Uterus (tissue), 2 donors: ENCODE results near the gene RPN1.

Source experiments
- POLR2A ChIP-seq, 2 donors: fragments of 450-650 bp; IDR thresholded peaks; one replicate each; pipeline ENCODE4 v1.6.1; 2016; ENCODE audit warnings: antibody characterized with exemption in 2 of 2, mild to moderate bottlenecking in 1 of 2, moderate library complexity in 1 of 2
- TF ChIP-seq, protein P1 (sequence below), 4 experiments: fragments of 200-600 bp in 2 of 4; fragments of 450-650 bp in 2 of 4; sonication (generic) in 2 of 4; IDR thresholded peaks; one replicate each; pipeline ENCODE4 v1.5.1; 2016 to 2019; ENCODE audit warnings: antibody characterized with exemption in 4 of 4, mild to moderate bottlenecking in 2 of 4, moderate library complexity in 1 of 4

- TF ChIP-seq, protein P1, sequence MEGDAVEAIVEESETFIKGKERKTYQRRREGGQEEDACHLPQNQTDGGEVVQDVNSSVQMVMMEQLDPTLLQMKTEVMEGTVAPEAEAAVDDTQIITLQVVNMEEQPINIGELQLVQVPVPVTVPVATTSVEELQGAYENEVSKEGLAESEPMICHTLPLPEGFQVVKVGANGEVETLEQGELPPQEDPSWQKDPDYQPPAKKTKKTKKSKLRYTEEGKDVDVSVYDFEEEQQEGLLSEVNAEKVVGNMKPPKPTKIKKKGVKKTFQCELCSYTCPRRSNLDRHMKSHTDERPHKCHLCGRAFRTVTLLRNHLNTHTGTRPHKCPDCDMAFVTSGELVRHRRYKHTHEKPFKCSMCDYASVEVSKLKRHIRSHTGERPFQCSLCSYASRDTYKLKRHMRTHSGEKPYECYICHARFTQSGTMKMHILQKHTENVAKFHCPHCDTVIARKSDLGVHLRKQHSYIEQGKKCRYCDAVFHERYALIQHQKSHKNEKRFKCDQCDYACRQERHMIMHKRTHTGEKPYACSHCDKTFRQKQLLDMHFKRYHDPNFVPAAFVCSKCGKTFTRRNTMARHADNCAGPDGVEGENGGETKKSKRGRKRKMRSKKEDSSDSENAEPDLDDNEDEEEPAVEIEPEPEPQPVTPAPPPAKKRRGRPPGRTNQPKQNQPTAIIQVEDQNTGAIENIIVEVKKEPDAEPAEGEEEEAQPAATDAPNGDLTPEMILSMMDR (IDR thresholded peaks at IDR 0.05) = no peak
- TF ChIP-seq POLR2A (IDR thresholded peaks at IDR 0.05) = no peak
These were observed 29.4 kb downstream of the RPN1 start for GRCh38 chr3:128621234-128621633.
